Embryonic facial prominence (tissue), 1 donor: ENCODE measurements around the gene SF3A1.
A peak's percentile ranks its signal among the peaks of the same experiment; 100 is the strongest.
"Not testable (repeated sequence)": the region's sequence is repeated elsewhere in the genome, so short reads cannot be mapped to it uniquely, and the experiment has no call there.

ENCODE experiments used
- DNase-seq: peaks from one replicate; pipeline ENCODE4 v3.0.0-alpha.2; 2016; ENCODE audit errors: extremely low spot score

SF3A1 gene

GRCh38 chr22:30348404-30348803 is 8.3 kb downstream of the SF3A1 start:
- DNase-seq = no peak

GRCh38 chr22:30347255-30347892 is 9.3 kb downstream of the SF3A1 start:
- no peak for DNase-seq

GRCh38 chr22:30344447-30345200 is 12.1 kb downstream of the SF3A1 start:
- DNase-seq = no peak

GRCh38 chr22:30340911-30341685 is 15.6 kb downstream of the SF3A1 start:
- DNase-seq = no peak

- no peak for DNase-seq
These were observed 17.9 kb downstream of the SF3A1 start for GRCh38 chr22:30338802-30339201.

- DNase-seq = not testable (repeated sequence)
These were observed 18.4 kb downstream of the SF3A1 start for GRCh38 chr22:30338341-30338740.

GRCh38 chr22:30337461-30337778 is 19.3 kb downstream of the SF3A1 start:
- no peak for DNase-seq

GRCh38 chr22:30336752-30337460 is 19.8 kb downstream of the SF3A1 start:
- no peak for DNase-seq

- no peak for DNase-seq
These were observed 21.5 kb downstream of the SF3A1 start for GRCh38 chr22:30335236-30335635.

- DNase-seq = no peak
These were observed 22.0 kb downstream of the SF3A1 start for GRCh38 chr22:30334646-30335045.

GRCh38 chr22:30333707-30334087 is 23.0 kb downstream of the SF3A1 start:
- DNase-seq = no peak

GRCh38 chr22:30332994-30333706 is 23.5 kb downstream of the SF3A1 start:
- DNase-seq = no peak

- DNase-seq = no peak
These were observed 24.1 kb downstream of the SF3A1 start for GRCh38 chr22:30332551-30332950.

GRCh38 chr22:30328466-30329049 is 28.1 kb downstream of the SF3A1 start:
- no peak for DNase-seq

- no peak for DNase-seq
These were observed 28.8 kb downstream of the SF3A1 start for GRCh38 chr22:30327864-30328345.

- peak; percentile 74 for DNase-seq
These were observed 29.9 kb downstream of the SF3A1 start, which contains the start of gene TBC1D10A for GRCh38 chr22:30326706-30327362. Gene TBC1D10A (minus strand): TSS chr22:30326941. CDS start chr22:30326881, 60 bp downstream.

- no peak for DNase-seq
These were observed 30.4 kb downstream of the SF3A1 start for GRCh38 chr22:30326255-30326705.

GRCh38 chr22:30325724-30326254 is 30.9 kb downstream of the SF3A1 start:
- no peak for DNase-seq

- DNase-seq = no peak
These were observed 31.5 kb downstream of the SF3A1 start for GRCh38 chr22:30325065-30325720.
